ENCODE measurements around the gene SIRT6.
"Not testable (repeated sequence)": the region's sequence is repeated elsewhere in the genome, so short reads cannot be mapped to it uniquely, and the experiment has no call there.

The SIRT6 gene

DNA sequence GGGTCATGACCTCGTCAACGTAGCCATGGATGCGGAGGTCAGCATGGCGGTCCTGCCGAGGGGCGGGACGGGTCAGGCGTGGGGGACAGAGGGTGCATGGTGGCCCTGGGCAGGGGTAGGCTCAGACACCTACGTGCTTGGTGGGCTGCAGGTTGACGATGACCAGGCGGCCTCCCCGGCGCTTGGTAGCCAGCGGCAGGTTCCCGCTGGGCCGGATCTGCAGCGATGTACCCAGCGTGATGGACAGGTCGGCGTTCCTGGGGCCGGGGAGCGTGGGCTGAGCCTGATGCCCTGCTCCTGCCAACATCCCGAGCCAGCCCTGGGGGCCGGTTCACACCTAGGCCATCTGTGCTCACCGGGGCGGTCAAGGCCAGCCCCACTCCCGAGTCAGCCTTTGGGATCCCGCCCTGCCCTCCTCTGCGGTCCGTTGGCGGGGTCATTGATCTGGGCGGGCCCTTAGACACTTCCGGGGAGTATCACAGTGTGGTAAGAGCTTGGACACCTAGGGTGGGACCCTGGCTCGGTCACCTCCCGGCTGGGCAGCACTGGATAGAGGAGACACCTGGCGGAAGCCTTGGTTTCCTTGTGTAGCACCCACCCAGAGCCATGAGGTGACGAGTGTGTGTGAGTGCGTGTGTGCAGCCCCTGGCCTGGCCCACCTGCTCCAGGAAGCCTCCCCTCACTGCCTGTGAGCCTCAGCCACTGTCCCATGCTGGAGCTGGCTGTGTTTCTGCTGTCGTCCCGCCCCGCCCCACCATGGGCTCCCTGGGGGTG lies 7.3 kb downstream of the SIRT6 start:
- DNase-seq (ENCODE audit: low read depth in 2 of 2), result no peak

DNA sequence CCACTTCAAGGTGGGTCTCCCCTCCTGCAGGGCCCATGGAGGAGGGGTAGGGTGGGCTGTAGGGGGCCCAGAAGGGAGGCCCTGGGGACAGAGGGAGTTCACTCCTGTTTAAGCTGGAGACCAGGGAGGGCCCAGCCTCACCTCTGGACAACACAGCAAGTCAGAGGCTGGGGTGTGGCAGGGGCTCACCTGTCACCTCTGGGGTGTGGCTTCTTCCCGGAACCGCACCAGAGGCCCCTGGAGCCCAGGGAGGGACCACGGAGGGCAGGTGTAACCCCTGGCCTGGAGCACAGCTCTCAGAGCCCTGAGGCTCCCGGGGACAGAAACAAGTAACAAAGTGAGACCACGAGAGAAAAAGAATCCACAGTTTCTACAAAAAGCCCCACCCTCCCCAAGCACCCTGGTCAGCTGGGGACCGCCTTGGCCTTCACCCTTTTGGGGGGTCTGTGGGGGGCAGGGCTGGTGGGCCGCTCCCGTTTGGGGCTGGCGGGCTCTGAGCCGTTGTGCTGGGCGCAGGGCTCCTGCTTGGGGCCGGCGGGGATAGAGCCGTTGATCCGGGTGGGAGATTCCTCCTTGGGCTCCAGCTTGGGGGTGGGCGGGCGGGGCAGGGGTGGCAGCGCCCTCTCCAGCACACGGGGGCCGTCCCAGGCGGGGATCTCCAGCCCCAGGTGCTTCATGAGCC lies 8.0 kb downstream of the SIRT6 start:
- DNase-seq (ENCODE audit: low read depth in 2 of 2), result no peak

DNA sequence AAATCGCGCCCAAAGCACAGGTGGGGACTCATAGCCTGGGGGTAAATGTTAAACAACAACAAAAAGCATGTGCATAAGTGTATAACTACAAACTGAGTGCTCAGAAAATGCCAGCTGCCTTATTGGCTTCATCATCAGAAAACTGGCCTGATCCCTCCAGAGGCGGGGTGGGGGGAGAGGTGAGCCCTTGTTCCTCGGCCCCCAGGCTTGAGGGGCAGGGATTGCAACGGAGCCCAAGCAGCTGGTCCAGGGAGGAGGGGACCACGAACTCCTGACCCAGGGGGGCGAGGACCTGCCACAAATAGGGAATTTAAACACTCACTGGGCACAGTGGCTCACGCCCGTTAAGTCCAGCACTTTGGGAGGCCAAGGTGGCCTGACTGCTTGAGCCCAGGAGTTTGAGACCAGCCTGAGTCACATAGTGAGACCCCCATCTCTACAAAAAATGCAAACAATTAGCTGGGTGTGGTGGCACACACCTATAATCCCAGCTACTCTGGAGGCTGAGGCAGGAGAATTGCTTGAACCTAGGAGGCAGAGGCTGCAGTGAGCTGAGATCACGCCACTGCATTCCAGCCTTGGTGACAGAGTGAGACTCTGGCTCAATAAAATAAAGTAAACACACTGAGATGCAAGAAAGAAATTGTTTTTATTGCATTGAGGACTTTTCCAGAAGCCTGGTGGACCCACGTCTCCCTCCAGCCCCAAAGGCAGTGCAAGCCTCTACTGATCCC lies 8.7 kb downstream of the SIRT6 start:
- no peak for DNase-seq (ENCODE audit: low read depth in 2 of 2)

DNA sequence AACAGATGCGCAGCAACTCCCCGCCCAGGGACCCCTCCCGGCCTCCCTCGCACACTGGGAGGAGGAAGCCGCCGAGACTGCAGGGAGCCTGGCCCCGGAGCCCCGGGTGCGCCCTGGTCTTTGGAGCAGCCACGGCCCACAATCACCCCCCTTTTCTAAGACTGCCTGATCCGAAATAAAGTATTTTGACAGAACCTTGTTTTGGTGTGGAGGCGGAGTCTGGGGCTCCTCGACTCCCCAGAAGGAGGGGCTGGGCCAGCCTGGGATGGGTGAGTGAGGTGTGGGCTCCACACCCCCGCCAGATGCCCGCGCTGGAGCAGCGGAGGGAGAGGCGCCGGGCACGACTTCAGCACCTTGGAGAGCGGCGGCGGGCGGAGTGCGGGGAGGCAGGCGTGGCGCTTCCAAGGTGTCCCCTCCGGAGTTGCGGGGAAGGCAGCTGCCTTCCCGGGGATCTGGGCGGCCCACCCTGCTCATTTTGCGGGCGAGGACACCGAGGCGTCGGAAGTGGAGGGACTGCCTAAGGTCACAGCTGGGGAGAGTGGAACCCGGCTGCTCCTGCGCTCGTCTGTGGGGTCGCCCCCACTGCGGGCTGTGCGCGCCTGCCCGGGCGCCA lies 9.4 kb downstream of the SIRT6 start:
- peak; percentile 24 to 40 for DNase-seq (ENCODE audit: low read depth in 2 of 2)

DNA sequence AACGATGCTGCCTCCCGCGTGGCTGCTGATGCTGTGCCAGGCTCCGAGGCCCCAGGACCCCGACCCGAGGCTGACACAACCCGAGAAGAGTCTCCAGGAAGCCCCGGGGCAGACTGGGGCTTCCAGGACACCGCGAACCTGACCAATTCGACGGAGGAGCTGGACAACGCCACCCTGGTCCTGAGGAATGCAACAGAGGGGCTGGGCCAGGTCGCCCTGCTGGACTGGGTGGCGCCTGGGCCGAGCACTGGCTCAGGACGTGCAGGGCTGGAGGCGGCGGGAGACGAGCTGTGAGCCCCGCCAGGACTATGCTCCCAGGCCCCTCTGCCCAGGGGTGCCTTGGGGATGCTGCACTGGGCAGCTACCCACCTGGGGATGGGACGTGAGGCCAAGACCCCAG lies 10.7 kb downstream of the SIRT6 start:
- no peak for DNase-seq (ENCODE audit: low read depth in 2 of 2)

DNA sequence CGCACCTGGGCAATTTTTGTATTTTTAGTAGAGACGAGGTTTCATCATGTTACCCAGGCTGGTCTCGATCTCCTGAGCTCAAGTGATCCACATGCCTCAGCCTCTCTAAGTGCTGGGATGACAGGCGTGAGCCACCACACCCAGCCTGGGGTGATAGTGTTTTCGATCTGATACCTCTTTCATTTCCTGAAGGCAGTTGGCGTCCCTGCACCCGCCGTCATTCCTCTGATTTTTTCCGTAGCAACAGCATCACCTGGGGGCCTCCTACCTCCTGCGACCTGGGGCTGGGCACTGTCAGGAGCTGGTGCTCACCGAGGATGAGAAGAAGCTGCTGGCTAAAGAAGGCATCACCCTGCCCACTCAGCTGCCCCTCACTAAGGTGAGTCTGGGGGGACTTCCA lies 18.1 kb downstream of the SIRT6 start:
- DNase-seq (ENCODE audit: low read depth in 2 of 2), result no peak

DNA sequence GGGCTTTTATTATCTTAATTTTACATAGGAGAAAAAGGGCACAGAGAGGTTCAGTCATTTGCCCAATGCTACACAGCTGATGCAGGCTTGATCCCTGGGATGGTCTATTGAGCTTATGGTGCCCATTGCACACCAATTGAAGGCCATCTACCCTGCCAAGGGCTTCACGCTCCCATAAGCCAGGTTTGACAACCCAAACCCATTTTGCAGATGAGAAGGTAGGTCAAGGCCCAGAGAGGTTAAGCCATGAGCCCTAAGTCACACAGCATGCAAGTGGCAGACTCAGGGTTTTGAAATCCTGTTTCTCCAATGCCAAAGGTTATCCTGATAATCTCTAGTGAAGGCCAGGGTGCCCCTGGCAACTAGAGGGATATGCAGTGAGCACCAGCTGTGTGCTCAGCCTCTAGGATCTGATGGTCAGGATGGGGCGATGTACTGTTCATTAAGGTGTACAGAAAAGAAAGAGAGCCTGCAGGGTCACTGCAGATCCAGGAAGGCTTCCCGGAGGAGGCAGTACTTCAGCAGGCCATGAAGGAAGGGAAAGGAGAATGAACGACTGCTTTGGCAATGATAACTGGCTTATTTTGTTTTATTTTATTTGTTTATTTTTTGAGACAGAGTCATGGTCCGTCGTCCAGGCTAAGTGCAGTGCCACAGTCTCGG lies 20.8 kb downstream of the SIRT6 start:
- DNase-seq (ENCODE audit: low read depth in 2 of 2), result no peak

DNA sequence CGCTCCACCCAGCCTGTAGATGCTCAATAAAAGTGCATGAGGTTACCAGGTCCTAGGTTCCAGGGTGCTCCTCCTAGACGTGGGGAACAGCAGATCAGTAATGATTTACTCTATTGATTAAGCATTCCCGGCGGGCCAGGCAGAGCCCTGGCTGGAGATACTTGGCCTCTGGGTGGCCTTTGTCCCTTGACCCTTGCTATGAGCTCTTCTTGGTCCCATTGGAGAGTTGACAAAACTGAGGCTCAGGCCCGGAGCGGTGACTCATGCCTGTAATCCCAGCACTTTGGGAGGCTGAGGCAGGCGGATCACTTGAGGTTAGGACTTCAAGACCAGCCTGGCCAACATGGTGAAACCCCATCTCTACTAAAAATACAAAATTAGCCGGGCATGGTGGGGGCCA lies 24.4 kb downstream of the SIRT6 start:
- DNase-seq (ENCODE audit: low read depth in 2 of 2), result not testable (repeated sequence)

DNA sequence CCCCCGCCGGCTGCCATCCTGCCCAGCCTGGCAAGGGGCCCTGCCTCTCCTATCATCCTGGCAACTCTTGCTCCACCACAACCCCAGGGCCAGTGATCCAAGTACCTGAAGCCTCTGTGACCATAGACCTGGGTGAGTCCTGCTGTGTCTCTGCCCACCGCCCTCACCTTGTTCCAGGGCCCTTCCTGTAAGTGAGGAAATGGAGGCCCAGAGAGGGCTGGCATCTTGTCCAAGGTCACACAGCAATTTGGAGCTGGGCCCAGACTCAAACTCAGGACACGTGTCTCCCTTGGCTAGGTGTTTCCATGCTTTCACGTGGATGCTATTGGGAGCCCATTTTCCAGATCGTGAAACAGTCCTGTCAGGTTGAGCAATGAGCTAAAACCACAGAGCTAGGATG lies 25.2 kb downstream of the SIRT6 start:
- no peak for DNase-seq (ENCODE audit: low read depth in 2 of 2)

DNA sequence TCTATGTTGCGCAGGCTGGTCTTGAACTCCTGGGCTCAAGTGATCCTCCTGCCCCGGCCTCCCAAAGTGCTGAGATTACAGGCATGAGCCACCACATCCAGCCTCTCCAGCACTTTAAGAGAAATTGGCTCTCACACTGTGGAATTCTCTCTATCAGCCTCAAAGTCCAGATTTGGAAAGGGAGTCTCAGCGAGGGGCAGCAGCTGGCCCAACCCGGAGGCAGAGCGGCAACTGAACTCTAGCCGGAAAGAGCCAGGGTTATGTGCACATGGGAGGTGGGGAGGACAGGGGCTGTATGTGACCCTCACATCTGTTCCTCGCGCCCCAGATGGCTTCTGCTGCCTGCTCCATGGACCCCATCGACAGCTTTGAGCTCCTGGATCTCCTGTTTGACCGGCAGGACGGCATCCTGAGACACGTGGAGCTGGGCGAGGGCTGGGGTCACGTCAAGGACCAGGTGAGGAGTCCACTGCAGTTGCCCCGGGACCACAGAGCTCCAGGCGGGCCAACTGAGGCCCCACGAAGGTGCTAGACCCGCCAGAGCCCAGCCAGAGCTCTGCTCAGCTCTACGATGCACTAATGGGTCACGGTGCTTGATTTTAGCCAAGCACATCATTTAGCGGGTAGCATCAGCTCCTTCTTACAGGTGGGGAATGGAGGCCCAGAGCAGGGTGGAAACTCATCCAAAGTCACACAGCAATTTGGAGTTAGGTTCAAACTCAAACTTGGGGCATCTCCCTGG lies 27.6 kb downstream of the SIRT6 start:
- DNase-seq (ENCODE audit: low read depth in 2 of 2), result no peak

DNA sequence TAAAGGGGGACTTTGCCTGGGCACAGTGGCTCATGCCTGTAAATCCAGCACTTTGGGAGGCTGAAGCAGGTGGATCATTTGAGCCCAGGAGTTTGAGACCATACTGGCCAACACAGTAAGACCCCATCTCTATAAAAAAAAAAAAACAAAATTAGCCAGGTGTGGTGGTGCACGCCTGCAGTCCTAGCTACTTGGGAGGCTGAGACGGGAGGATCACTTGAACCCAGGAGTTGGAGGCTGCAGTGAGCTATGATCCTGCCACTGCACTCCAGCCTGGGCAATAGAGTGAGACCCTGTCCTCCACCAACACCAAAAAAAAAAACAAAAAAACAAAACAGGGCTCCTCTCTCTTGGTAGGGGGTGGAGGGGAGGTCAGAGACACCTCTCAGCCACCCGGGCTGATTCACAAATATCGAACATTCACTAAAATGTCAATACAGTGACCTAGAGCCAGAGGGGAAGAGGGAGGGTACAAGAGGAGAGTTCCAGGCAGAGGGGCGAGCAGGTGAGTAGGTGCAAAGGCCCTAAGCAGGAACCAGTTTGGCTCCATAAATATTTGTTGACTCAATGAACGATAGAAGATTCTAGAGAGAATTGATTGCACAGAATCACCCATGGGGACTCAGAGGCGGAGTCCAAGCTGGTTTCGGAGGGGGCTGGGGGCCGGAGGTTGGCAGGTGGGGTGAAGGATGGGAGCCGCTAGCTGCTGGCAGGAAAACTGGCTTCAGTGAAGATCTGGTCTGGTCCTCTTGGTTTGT lies 29.9 kb downstream of the SIRT6 start:
- DNase-seq (ENCODE audit: low read depth in 2 of 2), result no peak

DNA sequence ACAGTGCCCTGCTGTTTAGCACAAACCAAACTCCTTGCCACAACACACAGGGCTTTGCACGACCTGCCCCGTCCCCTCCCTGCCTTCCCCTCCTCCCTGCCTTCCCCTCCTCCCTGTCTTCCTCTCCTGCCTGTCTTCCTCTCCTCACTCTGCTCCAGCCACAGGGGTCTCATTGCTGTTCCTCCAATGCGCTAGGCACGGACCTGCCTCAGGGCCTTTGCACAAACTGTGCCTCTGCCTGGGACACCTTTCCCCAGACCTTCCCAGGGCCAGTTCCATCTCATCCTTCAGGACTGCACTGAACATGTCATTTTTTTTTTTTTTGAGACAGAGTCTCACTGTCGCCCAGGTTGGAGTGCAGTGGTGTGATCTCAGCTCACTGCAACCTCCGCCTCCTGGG lies 30.7 kb downstream of the SIRT6 start:
- no peak for DNase-seq (ENCODE audit: low read depth in 2 of 2)

DNA sequence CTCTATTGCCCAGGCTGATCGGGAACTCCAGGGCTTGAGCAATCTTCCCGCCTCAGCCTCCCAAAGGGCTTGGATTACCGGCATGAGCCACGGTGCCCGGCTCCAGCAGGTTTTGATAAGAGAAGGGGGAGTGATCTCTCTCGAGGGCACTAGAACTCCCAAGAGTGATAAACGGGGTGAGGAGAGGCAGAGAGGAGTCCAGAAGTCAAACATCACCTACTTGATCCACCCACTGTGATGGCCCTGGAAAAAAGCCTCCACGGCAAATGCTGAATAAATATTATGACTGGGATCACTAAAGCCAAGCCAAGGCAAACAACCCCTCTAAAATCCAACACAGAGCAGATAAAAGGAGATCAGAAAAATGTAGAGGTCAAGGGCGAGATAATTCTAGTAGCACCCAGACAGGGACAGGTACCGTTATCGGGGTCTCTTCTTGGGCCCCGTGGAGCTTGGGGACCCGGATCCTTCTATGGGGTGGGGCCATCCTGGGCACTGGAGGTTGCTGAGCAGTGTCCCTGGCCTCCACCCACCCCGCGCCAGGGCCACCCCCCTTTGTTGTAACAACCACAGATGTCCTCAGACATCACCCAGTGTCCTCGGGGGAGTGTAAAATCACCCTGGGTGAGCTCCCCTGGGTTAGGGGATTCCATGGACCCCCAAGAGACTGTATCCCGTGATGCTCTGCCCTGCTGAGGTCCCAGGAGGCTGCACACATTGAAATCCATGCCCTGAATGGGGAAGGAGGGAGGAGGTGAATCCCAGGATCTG lies 32.7 kb downstream of the SIRT6 start:
- no peak for DNase-seq (ENCODE audit: low read depth in 2 of 2)

DNA sequence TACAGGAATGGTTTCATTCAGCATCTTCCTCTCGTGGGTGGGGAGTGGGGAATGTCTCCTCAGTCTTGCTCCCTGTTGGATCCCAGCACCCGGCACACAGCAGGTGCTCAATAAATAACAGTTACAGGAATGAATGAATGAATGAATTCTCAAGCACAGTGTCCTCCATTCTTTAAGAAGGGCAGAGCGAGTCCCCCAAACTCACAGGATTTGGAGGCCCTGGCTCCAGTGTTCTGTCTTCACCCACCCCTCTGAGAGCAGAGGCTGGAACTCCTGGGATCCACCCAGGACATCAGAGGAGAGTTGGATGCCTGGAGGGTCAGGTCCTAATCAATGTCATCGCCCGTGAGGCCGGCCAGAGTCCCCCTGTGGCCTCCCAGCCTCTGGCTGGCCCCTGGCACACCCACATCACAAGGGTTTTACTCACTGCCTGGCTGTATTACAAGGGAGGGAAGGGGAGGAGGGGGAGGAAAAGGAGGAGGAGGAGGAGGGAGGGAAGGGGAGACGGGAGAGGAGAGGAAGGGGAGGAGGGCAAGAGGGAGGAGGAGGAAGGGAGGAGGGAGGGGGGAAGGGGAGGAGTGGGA lies 37.6 kb downstream of the SIRT6 start:
- DNase-seq (ENCODE audit: low read depth in 2 of 2), result no peak

DNA sequence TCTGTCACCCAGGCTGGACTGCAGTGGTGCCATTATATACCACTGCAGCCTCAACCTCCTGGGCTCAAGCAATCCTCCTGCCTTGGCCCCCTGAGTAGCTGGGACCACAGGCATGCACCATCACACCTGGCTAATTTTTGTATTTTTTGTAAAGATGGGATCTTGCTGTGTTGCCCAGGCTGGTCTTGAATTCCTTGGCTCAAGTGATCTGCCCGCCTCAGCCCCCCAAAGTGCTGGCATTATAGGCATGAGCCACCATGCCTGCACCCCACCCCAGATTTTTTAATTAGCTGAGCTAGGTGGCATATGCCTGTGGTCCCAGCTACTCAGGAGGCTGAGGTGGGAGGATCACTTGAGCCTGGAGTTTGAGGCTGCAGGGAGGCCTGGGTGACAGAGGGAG lies 39.4 kb downstream of the SIRT6 start:
- DNase-seq (ENCODE audit: low read depth in 2 of 2), result not testable (repeated sequence)

DNA sequence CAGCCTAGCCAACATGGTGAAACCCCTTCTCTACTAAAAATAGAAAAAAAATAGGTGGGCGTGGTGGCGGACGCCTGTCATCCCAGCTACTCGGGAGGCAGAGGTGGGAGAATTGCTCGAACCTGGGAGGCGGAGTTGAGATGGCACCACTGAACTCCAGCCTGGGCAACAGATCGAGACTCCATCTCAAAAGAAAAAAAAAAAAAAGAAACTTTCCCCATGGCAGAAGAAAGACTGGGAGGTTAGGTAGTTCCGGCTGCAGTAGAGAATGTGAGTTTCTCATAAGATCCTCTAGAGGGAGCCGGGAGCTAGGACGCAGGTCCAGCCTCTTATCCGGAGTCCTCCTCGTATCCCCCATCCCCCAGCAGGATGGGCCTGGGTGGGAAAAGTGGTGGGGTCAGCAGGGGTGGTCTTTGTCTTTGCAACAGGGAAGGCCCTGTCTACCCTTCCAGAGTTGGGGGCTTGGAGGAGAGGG lies 42.1 kb downstream of the SIRT6 start:
- DNase-seq (ENCODE audit: low read depth in 2 of 2), result no peak

DNA sequence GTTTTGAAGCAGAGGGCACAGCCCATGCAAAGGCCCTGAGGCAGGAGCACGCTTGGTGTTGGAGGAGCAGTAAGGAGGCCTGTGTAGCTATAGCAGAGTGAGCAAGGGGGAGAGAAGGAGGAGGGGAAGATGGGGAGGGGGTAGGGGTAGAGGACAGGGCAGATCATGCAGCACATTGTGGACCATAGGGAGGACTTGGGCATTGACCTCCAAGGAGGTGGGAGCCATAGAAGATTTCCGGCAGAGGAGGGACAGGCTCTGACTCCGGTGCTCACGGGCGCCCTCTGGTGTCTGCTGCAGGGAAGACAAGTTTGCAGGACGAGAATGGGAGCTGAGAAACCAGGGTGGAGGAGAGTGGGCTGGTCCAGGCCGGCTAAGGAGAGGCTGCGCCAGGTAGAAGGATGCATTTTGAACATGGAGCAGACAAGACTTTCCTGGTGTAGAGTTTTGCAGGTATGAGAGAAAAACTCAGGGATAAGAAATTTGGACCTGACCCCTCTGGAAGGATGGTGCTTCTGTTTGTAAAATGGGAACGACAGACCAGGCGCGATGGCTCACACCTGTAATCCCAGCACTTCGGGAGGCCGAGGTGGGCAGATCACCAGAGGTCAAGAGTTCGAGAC lies 42.6 kb downstream of the SIRT6 start:
- DNase-seq (ENCODE audit: low read depth in 2 of 2), result peak; percentile 79 to 80

DNA sequence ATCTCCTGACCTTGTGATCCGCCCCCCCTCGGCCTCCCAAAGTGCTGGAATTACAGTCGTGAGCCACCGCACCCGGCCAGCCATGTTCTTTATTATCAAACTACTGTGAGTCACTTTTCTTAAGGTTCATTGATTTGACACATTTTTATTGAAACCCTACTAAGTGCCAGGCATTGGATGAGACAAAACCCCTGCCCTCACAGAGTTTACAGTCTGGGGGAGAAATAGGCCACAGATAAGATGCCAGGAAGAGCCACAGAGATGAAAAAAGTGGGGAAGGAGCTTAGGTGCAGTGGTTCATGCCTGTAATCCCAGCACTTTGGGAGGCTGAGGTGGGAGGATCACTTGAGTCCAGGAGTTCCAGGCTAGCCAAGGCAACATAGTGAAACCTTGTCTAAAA lies 43.9 kb downstream of the SIRT6 start:
- no peak for DNase-seq (ENCODE audit: low read depth in 2 of 2)

DNA sequence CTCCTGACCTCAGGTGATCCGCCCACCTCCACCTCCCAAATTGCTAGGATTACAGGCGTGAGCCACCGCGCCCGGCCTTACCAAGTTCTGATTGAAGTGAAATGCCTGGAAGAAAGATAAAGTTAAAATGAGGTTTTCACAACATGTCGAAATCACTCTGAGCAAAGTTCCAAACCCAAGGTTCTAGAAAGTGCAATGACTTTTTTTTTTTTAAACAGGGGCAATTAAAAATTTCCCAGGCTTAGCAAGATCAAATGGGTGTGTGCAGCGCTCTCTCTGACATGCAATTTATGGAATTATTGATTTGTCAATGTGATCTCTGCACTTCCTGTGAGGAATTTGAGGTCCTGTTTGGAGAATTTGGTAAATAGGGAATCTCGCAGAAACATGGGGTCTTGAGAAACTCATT lies 45.7 kb downstream of the SIRT6 start:
- DNase-seq (ENCODE audit: low read depth in 2 of 2), result no peak

Data from stimulated activated CD8-positive, alpha-beta memory T cell treated with anti-CD3 and anti-CD28 coated beads, Interleukin-2, amount 100 ng/mL, for 1 hour (primary cell).